SK-N-SH (cell line): ENCODE results near the gene DENND1A. TPM values are rescaled to one million over a fixed set of nuclear protein-coding genes. Genes with fewer than 3 reads are reported as not detected.

Experiments used
- CTCF ChIA-PET: fragments of 300-600, 350-600 bp; formaldehyde crosslinking; extraction: SDS; loops from one replicate; lab custom pipeline; 2021; lab: Yijun Ruan, JAX
- POLR2A ChIA-PET: fragments of 350-600 bp; sonication (Branson Sonifier 250); formaldehyde crosslinking; extraction: SDS; loops from one replicate; lab custom pipeline; 2020; ENCODE audit warnings: antibody characterized with exemption, inconsistent platforms; lab: Yijun Ruan, JAX
- DNase-seq: peaks from one replicate; pipeline ENCODE4 v3.0.0; 2012
- H2AFZ ChIP-seq: fragments of 200-600 bp; sonication (generic); 2 replicates; pipeline ENCODE4 v1.8.1; 2016; ENCODE audit warnings: antibody characterized with exemption, mild to moderate bottlenecking, low read depth
- H3F3A ChIP-seq: fragments of 200-600 bp; sonication (generic); replicated peaks from 2 replicates; pipeline ENCODE3; 2016; ENCODE audit warnings: antibody characterized with exemption, mild to moderate bottlenecking; ENCODE audit not compliant: insufficient read depth
- H3K27ac ChIP-seq, 2 experiments: fragments of 200-500 bp in 1 of 2; fragments of 200-600 bp in 1 of 2; sonication (Bioruptor generic) in 1 of 2; sonication (generic), shearing (Covaris generic) in 1 of 2; 2 replicates each; pipeline versions ENCODE4 v1.5.1 to v1.6.1; 2014 to 2016; ENCODE audit warnings: low read depth in 2 of 2, inconsistent platforms in 1 of 2, low read length in 1 of 2, mild to moderate bottlenecking in 1 of 2, mixed read lengths in 1 of 2
- H3K27me3 ChIP-seq: fragments of 200-600 bp; sonication (generic), shearing (Covaris generic); 2 replicates; pipeline ENCODE4 v1.6.1; 2016; ENCODE audit warnings: mixed run types; ENCODE audit not compliant: insufficient read depth
- H3K36me3 ChIP-seq, 2 experiments: fragments of 200-500 bp in 1 of 2; fragments of 200-600 bp in 1 of 2; sonication (Bioruptor generic) in 1 of 2; sonication (generic) in 1 of 2; replicated peaks in 1 of 2; 2 replicates each; pipeline versions ENCODE3 to v1.5.1; 2014 to 2016; ENCODE audit warnings: low read length in 1 of 2, mild to moderate bottlenecking in 1 of 2; ENCODE audit not compliant: insufficient read depth in 2 of 2, control insufficient read depth in 1 of 2
- H3K4me1 ChIP-seq, 2 experiments: fragments of 200-500 bp in 1 of 2; fragments of 200-600 bp in 1 of 2; sonication (Bioruptor generic) in 1 of 2; sonication (generic), shearing (Covaris generic) in 1 of 2; 2 replicates each; pipeline versions ENCODE4 v1.5.1 to v1.6.1; 2014 to 2016; ENCODE audit warnings: low read depth in 1 of 2, low read length in 1 of 2, mixed run types in 1 of 2; ENCODE audit not compliant: insufficient read depth in 2 of 2, control insufficient read depth in 1 of 2
- H3K4me2 ChIP-seq: fragments of 200-600 bp; sonication (generic), shearing (Covaris generic); 2 replicates; pipeline ENCODE4 v1.6.1; 2017; ENCODE audit warnings: mixed run types
- H3K4me3 ChIP-seq, 2 experiments: fragments of 200-500 bp in 1 of 2; fragments of 200-600 bp in 1 of 2; sonication (Bioruptor generic) in 1 of 2; sonication (generic), shearing (Covaris generic) in 1 of 2; 2 replicates each; pipeline versions ENCODE4 v1.5.1 to v1.8.1; 2014 to 2016; ENCODE audit warnings: low read depth in 2 of 2, inconsistent platforms in 1 of 2, low read length in 1 of 2, mild to moderate bottlenecking in 1 of 2, mixed read lengths in 1 of 2, moderate library complexity in 1 of 2
- H3K79me2 ChIP-seq: fragments of 200-600 bp; sonication (generic); 2 replicates; pipeline ENCODE4 v1.8.1; 2017; ENCODE audit warnings: mild to moderate bottlenecking; ENCODE audit not compliant: insufficient read depth
- H3K9ac ChIP-seq: fragments of 200-600 bp; sonication (generic); 2 replicates; pipeline ENCODE4 v1.6.1; 2017; ENCODE audit warnings: mixed run types
- H3K9me2 ChIP-seq: fragments of 200-600 bp; sonication (generic); 2 replicates; pipeline ENCODE4 v1.6.1; 2017; ENCODE audit warnings: mixed run types
- H3K9me3 ChIP-seq: fragments of 200-600 bp; sonication (generic); 2 replicates; pipeline ENCODE4 v1.6.1; 2017; ENCODE audit warnings: mixed run types, mild to moderate bottlenecking, moderate library complexity
- H4K20me1 ChIP-seq: fragments of 200-600 bp; sonication (generic); 2 replicates; pipeline ENCODE4 v1.6.1; 2017; ENCODE audit warnings: mild to moderate bottlenecking, mixed run types; ENCODE audit not compliant: insufficient read depth
- CHD2 ChIP-seq: fragments of 150-350 bp; IDR thresholded peaks from 2 replicates; pipeline ENCODE4 v1.6.1; 2018; ENCODE audit warnings: low read length; ENCODE audit not compliant: partially characterized antibody
- ELF1 ChIP-seq: IDR thresholded peaks from 2 replicates; pipeline ENCODE4 v1.4.0; 2012
- FOSL2 ChIP-seq: IDR thresholded peaks from 2 replicates; pipeline ENCODE4 v1.4.0; 2012; ENCODE audit warnings: low read depth, mild to moderate bottlenecking, moderate library complexity, borderline replicate concordance
- GABPA ChIP-seq: IDR thresholded peaks from 2 replicates; pipeline ENCODE4 v1.4.0; 2012; ENCODE audit warnings: low read depth, mild to moderate bottlenecking
- GATA2 ChIP-seq: sonication (generic); formaldehyde crosslinking; IDR thresholded peaks from 2 replicates; pipeline ENCODE4 v1.5.0; 2020; ENCODE audit warnings: mild to moderate bottlenecking, missing genetic modification reagents
- MXI1 ChIP-seq: IDR thresholded peaks from 2 replicates; pipeline ENCODE4 v1.6.1; 2012; ENCODE audit warnings: mild to moderate bottlenecking, low read depth, low read length, improper control_type of control experiment
- NFIC ChIP-seq: IDR thresholded peaks from 2 replicates; pipeline ENCODE4 v1.4.0; 2012; ENCODE audit warnings: borderline replicate concordance
- RAD21 ChIP-seq: IDR thresholded peaks from 2 replicates; pipeline ENCODE4 v1.6.1; 2012; ENCODE audit warnings: mild to moderate bottlenecking, low read length
- RXRA ChIP-seq: IDR thresholded peaks from 2 replicates; pipeline ENCODE4 v1.4.0; 2012; ENCODE audit warnings: low read depth, mild to moderate bottlenecking, borderline replicate concordance
- SIN3A ChIP-seq: IDR thresholded peaks from 2 replicates; pipeline ENCODE4 v1.6.1; 2012; ENCODE audit warnings: low read depth, mild to moderate bottlenecking, low read length, moderate library complexity, borderline replicate concordance
- TEAD4 ChIP-seq: IDR thresholded peaks from 2 replicates; pipeline ENCODE4 v1.4.0; 2012; ENCODE audit warnings: mild to moderate bottlenecking, borderline replicate concordance; ENCODE audit not compliant: insufficient read depth
- WGBS: methylation state at CpG from one replicate; pipeline ENCODE4 v1.1.6; 2017; ENCODE audit warnings: low lambda C conversion rate; 5-methylcytosine and 5-hydroxymethylcytosine counted together
- polyA plus RNA-seq, 3 experiments: library from polyadenylated mRNA; depleted of rRNA; stranded (reverse); fragments of >200 nt; gene quantifications; 2 replicates each; pipeline ENCODE4 v1.2.3, GENCODE V29; 2012
- TF ChIP-seq, protein P1 (sequence below): fragments of 150-350 bp; IDR thresholded peaks from 2 replicates; pipeline ENCODE4 v1.6.1; 2017; ENCODE audit warnings: antibody characterized with exemption, low read length, low read depth, borderline replicate concordance
- TF ChIP-seq, protein P2 (sequence below): IDR thresholded peaks from 2 replicates; pipeline ENCODE4 v1.4.0; 2012; ENCODE audit warnings: low read depth, borderline replicate concordance
- TF ChIP-seq, protein P3 (sequence below): IDR thresholded peaks from 2 replicates; pipeline ENCODE4; 2012
- TF ChIP-seq, protein P4 (sequence below): IDR thresholded peaks from 2 replicates; pipeline ENCODE4 v1.4.0; 2012; ENCODE audit warnings: low read depth
- TF ChIP-seq, protein P5 (sequence below): IDR thresholded peaks from 2 replicates; pipeline ENCODE4 v1.6.1; 2012; ENCODE audit warnings: mild to moderate bottlenecking, low read depth, low read length, moderate library complexity

The DENND1A gene
- polyA plus RNA-seq, 1 of the 3 experiments (the other 2 are of a cell fraction): 25.4 TPM

DNA sequence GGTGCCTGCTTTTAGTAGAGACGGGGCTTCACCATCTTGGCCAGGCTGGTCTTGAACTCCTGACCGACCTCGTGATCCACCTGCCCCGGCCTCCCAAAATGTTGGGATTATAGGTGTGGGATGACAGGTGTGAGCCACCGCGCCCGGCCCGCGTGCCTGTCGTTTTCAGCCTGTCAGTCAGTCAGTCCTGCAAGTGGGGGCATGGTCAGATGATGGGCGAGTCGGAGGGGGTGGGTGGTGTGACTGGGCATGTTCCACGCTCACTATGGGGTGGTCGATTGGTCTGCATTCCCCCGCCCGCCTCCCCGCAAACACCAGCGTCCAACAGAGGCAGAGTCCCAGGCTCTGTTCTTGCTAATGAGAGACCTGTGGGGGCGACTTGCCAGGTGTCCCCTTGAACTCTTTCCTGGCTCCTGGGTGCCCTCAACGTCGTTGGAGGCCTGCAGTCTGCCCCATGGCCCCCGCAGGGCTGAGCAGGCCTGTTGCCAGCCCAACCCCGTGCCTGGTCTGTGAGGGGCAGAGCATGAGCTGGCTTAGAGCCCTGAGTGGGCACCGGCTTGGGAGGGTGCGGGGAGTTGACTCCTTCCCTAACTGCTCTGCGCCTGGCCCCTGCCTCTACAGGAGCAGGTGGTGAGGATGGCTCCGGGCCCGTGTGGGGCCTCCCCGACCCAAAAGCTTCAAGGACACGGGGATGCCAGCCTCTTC, 550.8 kb downstream of the DENND1A start:
- ChIA-PET CTCF (interaction anchor here (20.5 kb wide), 1 partner anchor 27 kb away, joined by 331 read pairs; the partner anchor contains the start of gene CRB2), POLR2A (no interaction called here)
- Histone ChIP-seq H3K4me3 (no peak overlapping the region), H3K36me3 (no peaks in the 10 kb centered on the region), H3K9me2 (no peaks in the 10 kb centered on the region), H3K9ac (no peak overlapping the region), H2AFZ (no peak overlapping the region), H3K27me3 (peaks cover 5% of the 10 kb centered on the region), H3K9me3 (no peaks in the 10 kb centered on the region), H3F3A (no peaks in the 10 kb centered on the region), H3K79me2 (no peaks in the 10 kb centered on the region), H4K20me1 (no peaks in the 10 kb centered on the region), H3K4me2 (no peak overlapping the region), H3K27ac (no peak overlapping the region), H3K4me1 (peaks cover 0 to 18% of the 10 kb centered on the region in 2 experiments; a peak in 1 of 4 replicates)
- WGBS: 84% methylated on average over 17 of the region's 30 CpGs
- TF ChIP-seq, protein P1, sequence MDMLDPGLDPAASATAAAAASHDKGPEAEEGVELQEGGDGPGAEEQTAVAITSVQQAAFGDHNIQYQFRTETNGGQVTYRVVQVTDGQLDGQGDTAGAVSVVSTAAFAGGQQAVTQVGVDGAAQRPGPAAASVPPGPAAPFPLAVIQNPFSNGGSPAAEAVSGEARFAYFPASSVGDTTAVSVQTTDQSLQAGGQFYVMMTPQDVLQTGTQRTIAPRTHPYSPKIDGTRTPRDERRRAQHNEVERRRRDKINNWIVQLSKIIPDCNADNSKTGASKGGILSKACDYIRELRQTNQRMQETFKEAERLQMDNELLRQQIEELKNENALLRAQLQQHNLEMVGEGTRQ: no peak
- TF ChIP-seq, protein P2, sequence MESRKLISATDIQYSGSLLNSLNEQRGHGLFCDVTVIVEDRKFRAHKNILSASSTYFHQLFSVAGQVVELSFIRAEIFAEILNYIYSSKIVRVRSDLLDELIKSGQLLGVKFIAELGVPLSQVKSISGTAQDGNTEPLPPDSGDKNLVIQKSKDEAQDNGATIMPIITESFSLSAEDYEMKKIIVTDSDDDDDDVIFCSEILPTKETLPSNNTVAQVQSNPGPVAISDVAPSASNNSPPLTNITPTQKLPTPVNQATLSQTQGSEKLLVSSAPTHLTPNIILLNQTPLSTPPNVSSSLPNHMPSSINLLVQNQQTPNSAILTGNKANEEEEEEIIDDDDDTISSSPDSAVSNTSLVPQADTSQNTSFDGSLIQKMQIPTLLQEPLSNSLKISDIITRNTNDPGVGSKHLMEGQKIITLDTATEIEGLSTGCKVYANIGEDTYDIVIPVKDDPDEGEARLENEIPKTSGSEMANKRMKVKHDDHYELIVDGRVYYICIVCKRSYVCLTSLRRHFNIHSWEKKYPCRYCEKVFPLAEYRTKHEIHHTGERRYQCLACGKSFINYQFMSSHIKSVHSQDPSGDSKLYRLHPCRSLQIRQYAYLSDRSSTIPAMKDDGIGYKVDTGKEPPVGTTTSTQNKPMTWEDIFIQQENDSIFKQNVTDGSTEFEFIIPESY: no peak
- TF ChIP-seq SIN3A (no peak), ELF1 (no peak), FOSL2 (no peak), TEAD4 (no peak), GABPA (no peak), RXRA (no peak), CHD2 (no peak), GATA2 (CRISPR knock-in tag) (no peak), RAD21 (no peak), NFIC (no peak), MXI1 (no peak)
- TF ChIP-seq, protein P3, sequence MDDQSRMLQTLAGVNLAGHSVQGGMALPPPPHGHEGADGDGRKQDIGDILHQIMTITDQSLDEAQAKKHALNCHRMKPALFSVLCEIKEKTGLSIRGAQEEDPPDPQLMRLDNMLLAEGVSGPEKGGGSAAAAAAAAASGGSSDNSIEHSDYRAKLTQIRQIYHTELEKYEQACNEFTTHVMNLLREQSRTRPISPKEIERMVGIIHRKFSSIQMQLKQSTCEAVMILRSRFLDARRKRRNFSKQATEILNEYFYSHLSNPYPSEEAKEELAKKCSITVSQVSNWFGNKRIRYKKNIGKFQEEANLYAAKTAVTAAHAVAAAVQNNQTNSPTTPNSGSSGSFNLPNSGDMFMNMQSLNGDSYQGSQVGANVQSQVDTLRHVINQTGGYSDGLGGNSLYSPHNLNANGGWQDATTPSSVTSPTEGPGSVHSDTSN: no peak
- TF ChIP-seq, protein P4, sequence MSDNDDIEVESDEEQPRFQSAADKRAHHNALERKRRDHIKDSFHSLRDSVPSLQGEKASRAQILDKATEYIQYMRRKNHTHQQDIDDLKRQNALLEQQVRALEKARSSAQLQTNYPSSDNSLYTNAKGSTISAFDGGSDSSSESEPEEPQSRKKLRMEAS: no peak
- TF ChIP-seq, protein P5, sequence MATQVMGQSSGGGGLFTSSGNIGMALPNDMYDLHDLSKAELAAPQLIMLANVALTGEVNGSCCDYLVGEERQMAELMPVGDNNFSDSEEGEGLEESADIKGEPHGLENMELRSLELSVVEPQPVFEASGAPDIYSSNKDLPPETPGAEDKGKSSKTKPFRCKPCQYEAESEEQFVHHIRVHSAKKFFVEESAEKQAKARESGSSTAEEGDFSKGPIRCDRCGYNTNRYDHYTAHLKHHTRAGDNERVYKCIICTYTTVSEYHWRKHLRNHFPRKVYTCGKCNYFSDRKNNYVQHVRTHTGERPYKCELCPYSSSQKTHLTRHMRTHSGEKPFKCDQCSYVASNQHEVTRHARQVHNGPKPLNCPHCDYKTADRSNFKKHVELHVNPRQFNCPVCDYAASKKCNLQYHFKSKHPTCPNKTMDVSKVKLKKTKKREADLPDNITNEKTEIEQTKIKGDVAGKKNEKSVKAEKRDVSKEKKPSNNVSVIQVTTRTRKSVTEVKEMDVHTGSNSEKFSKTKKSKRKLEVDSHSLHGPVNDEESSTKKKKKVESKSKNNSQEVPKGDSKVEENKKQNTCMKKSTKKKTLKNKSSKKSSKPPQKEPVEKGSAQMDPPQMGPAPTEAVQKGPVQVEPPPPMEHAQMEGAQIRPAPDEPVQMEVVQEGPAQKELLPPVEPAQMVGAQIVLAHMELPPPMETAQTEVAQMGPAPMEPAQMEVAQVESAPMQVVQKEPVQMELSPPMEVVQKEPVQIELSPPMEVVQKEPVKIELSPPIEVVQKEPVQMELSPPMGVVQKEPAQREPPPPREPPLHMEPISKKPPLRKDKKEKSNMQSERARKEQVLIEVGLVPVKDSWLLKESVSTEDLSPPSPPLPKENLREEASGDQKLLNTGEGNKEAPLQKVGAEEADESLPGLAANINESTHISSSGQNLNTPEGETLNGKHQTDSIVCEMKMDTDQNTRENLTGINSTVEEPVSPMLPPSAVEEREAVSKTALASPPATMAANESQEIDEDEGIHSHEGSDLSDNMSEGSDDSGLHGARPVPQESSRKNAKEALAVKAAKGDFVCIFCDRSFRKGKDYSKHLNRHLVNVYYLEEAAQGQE: no peak
- DNase-seq: no peak
